BLaER1 (cell line): ENCODE data around the gene CYP27B1.

ENCODE experiments used
- H3K27ac ChIP-seq: shearing (Covaris generic); formaldehyde crosslinking; 2 replicates; pipeline ENCODE4 v1.8.1; 2022
- H3K27me3 ChIP-seq: shearing (Covaris generic); formaldehyde crosslinking; 2 replicates; pipeline ENCODE4 v1.8.1; 2022
- H3K36me3 ChIP-seq: shearing (Covaris generic); formaldehyde crosslinking; 2 replicates; pipeline ENCODE4 v1.8.1; 2022
- H3K4me1 ChIP-seq: shearing (Covaris generic); formaldehyde crosslinking; 2 replicates; pipeline ENCODE4 v1.8.1; 2022
- H3K4me2 ChIP-seq: shearing (Covaris generic); formaldehyde crosslinking; 2 replicates; pipeline ENCODE4 v1.8.1; 2022
- H3K4me3 ChIP-seq: shearing (Covaris generic); formaldehyde crosslinking; 2 replicates; pipeline ENCODE4 v1.8.1; 2022
- H3K9ac ChIP-seq: shearing (Covaris generic); formaldehyde crosslinking; 2 replicates; pipeline ENCODE4 v1.8.1; 2022
- H3K9me3 ChIP-seq: shearing (Covaris generic); formaldehyde crosslinking; 2 replicates; pipeline ENCODE4 v1.8.1; 2022
- H4K20me1 ChIP-seq: shearing (Covaris generic); formaldehyde crosslinking; 2 replicates; pipeline ENCODE4 v1.8.1; 2022
- Cebpa-rat ChIP-seq: shearing (Covaris generic); IDR thresholded peaks from 2 replicates; pipeline ENCODE4 v1.8.1; 2022

Gene CYP27B1

DNA sequence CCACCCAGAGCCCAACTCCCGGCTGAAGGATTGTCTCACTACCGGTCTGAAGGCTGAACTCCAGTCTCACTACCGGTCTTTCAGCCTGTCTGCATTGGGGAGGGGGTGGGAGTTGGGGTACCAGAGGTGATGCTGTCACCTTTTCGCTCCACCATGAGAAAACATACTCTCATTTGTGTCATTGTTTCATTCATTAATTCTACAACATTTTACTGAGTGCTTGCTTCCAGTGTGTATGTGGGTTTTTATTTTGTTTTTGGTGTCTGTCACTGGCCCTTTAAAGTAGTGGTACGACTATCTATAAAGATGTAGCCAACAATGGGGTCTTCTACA is 14.2 kb downstream of the CYP27B1 start:
- peaks cover 36% of the 10 kb centered on the region for H3K36me3 ChIP-seq
- peaks cover 51% of the 10 kb centered on the region for H3K4me1 ChIP-seq
- H3K27me3 ChIP-seq = peaks cover 50% of the 10 kb centered on the region
- peak overlapping the region; percentile 84 for H3K4me3 ChIP-seq
- H4K20me1 ChIP-seq = peaks cover 57% of the 10 kb centered on the region
- no peak overlapping the region for H3K27ac ChIP-seq
- TF ChIP-seq Cebpa-rat = no peak
- no peaks in the 10 kb centered on the region for H3K9me3 ChIP-seq
- peak overlapping the region; percentile 77 for H3K4me2 ChIP-seq
- H3K9ac ChIP-seq = no peak overlapping the region

DNA sequence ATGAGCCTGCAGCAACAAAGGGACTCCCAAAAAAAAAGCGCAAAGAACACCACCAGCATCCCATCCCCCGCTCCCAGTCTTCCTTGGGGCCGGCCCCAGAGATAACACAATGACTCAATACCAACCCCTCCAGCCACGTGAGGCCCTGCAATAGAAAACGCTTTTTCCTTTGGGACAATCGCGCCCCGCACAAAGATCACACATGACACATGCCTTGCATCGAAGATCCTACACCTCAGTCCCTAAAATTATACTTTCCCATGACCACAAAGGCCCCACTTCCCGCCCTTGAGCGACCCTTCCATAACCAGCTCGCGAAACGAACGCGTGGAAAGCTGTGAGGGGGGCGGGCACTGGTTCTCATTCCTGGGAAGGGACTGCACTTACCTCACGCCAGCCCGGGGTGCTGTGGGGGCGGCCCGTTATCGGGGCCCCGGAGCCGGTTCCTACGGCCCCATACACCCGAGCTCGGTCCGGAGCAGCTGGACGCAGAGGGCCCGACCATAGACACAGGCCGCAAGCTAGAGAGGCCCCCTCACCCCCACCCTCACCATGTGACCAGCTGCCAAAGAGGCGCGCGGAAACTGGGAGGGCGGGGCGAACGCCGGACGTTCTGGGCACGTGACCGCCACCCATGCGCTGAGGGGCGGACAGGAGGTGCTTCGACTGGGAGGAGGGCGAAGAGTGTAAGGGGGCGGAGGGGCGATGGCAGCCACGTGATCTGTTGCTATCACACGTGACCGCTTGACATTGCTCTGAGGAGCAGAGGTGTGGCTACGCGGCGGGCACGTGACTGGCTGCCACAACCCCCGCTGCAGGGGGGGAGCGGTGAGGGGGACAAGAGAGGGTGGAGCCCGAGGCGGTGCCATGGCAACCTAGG is 14.8 kb downstream of the CYP27B1 start, which contains the start of gene CDK4:
Gene CDK4 (minus strand): TSS at position 523 of the 880 bp plus-strand sequence. CDS start 593 bp downstream, outside the sequence.
- Histone ChIP-seq H3K9ac (peak within 1 kb of the TSS; percentile 94), H3K27ac (peak within 1 kb of the TSS; percentile 94), H3K4me2 (peak within 1 kb of the TSS; percentile 93), H4K20me1 (peaks cover 54% of the 10 kb centered on the region), H3K9me3 (no peaks in the 10 kb centered on the region), H3K36me3 (peaks cover 42% of the 10 kb centered on the region), H3K4me1 (peaks cover 51% of the 10 kb centered on the region), H3K27me3 (peaks cover 44% of the 10 kb centered on the region), H3K4me3 (peak within 1 kb of the TSS; percentile 84)
- no peak for TF ChIP-seq Cebpa-rat

DNA sequence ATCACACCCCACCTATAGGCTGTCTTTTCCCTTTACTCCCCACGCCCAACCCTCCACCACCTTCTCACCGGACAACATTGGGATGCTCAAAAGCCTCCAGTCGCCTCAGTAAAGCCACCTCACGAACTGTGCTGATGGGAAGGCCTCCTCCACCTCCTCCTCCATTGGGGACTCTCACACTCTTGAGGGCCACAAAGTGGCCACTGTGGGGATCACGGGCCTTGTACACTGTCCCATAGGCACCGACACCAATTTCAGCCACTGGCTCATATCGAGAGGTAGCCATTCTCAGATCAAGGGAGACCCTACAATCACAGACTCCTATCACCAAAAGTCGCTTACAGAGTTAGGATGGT is 15.5 kb downstream of the CYP27B1 start:
- H3K4me3 ChIP-seq = peak overlapping the region; percentile 84
- peaks cover 37% of the 10 kb centered on the region for H3K27me3 ChIP-seq
- no peak for TF ChIP-seq Cebpa-rat
- H3K4me1 ChIP-seq = peaks cover 45% of the 10 kb centered on the region
- H4K20me1 ChIP-seq = peaks cover 48% of the 10 kb centered on the region
- H3K9ac ChIP-seq = peak overlapping the region; percentile 94
- peak overlapping the region; percentile 94 for H3K27ac ChIP-seq
- peak overlapping the region; percentile 93 for H3K4me2 ChIP-seq
- peaks cover 48% of the 10 kb centered on the region for H3K36me3 ChIP-seq
- no peaks in the 10 kb centered on the region for H3K9me3 ChIP-seq

DNA sequence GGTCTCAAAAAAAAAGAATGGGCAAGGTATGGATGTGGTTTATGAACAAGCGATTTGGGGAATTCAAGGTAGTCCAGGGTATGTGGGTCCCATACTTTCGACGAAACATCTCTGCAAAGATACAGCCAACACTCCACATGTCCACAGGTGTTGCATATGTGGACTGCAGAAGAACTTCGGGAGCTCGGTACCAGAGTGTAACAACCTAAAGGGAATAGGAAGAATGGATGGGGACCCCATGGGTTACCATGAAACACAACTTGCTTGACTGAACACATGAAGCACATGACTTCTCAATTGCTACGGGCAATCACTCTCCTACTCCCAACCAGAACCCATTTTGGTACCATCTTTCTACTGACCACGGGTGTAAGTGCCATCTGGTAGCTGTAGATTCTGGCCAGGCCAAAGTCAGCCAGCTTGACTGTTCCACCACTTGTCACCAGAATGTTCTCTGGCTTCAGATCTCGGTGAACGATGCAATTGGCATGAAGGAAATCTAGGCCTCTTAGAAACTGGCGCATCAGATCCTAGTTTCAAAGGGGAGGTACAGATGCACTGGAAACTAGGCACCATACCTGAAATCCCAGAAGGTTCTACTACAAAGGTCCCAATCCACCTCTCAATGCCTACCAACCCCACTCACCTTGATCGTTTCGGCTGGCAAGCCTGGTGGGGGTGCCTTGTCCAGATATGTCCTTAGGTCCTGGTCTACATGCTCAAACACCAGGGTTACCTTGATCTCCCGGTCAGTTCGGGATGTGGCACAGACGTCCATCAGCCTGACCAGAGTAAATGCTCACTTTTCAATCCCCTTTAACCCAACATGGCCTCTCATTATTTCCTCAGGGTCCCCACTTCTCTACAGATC is 16.1 kb downstream of the CYP27B1 start:
- H3K4me2 ChIP-seq = peak overlapping the region; percentile 93
- no peak for TF ChIP-seq Cebpa-rat
- peaks cover 54% of the 10 kb centered on the region for H3K36me3 ChIP-seq
- no peaks in the 10 kb centered on the region for H3K9me3 ChIP-seq
- peak overlapping the region; percentile 84 for H3K4me3 ChIP-seq
- H3K27ac ChIP-seq = peak overlapping the region; percentile 94
- peaks cover 31% of the 10 kb centered on the region for H3K27me3 ChIP-seq
- peaks cover 47% of the 10 kb centered on the region for H4K20me1 ChIP-seq
- peak overlapping the region; percentile 94 for H3K9ac ChIP-seq
- H3K4me1 ChIP-seq = peaks cover 45% of the 10 kb centered on the region

DNA sequence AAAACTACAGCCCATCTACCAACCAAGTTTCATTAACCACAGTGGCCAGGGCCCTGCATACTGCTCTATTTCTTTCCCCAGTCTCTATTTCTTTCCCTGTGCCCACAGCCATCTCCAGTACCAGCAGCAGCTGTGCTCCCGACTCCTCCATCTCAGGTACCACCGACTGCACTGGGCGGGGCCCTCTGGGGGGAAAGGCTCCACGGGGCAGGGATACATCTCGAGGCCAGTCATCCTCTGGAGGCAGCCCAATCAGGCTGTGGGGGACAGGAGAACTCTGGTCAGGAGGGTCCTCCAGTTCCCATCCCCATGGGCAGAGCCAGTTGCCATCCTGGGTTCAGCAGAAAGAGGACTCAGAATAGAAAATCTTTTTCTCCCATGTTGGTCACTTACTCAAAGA is 17.8 kb downstream of the CYP27B1 start:
- H4K20me1 ChIP-seq = peaks cover 49% of the 10 kb centered on the region
- H3K4me2 ChIP-seq = no peak overlapping the region
- H3K9me3 ChIP-seq = no peaks in the 10 kb centered on the region
- TF ChIP-seq Cebpa-rat = no peak
- H3K27me3 ChIP-seq = peaks cover 14% of the 10 kb centered on the region
- H3K9ac ChIP-seq = no peak overlapping the region
- H3K4me3 ChIP-seq = no peak overlapping the region
- peaks cover 44% of the 10 kb centered on the region for H3K4me1 ChIP-seq
- H3K36me3 ChIP-seq = peaks cover 58% of the 10 kb centered on the region
- no peak overlapping the region for H3K27ac ChIP-seq

DNA sequence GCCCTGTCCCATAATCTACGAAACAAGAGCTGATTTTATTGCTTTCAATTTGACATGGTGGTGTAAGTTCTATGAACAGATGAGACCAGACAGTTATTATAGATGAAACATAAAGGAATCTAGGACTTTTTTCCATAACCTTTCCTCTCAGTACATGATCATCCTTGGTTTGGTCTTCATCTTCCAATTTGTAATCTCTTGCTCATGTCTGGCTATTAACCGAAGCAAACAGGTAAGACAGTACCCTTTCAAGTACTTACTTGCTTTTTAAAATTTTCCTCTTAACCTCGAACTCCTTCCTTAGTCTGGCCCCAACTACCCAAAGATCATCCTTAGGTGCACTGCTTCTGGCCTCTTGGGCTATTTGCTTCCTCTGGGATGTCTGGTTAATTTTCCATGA is 20.9 kb downstream of the CYP27B1 start:
- no peak for TF ChIP-seq Cebpa-rat
- Histone ChIP-seq H3K4me2 (peak overlapping the region; percentile 96), H3K27me3 (no peaks in the 10 kb centered on the region), H3K4me1 (peaks cover 49% of the 10 kb centered on the region), H3K4me3 (peak overlapping the region; percentile 93; the same call in 1 of the 2 replicates), H3K36me3 (peaks cover 56% of the 10 kb centered on the region), H4K20me1 (peaks cover 40% of the 10 kb centered on the region), H3K9me3 (no peaks in the 10 kb centered on the region), H3K27ac (no peak overlapping the region), H3K9ac (peak overlapping the region; percentile 93)

DNA sequence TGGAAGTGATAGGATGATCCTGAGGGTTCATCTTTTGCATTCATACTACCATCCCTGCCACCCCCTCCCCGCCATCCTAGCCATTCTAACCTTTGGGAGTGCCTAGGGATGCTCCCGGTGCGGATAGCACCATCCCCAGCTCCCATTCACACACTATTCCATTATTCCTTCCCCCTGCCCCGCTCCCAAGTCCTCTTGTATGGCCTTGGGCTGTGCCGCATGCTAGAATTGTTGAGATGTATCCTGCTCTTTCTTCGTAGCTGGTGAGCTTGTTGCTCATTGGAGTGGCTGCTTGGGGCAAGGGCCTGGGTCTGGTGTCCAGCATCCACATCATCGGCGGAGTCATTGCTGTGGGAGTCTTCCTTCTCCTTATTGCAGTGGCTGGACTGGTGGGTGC is 21.4 kb downstream of the CYP27B1 start:
- Histone ChIP-seq H3K4me1 (peaks cover 49% of the 10 kb centered on the region), H3K4me2 (peak overlapping the region; percentile 96), H3K36me3 (peaks cover 51% of the 10 kb centered on the region), H3K9me3 (no peaks in the 10 kb centered on the region), H3K9ac (peak overlapping the region; percentile 93), H3K27ac (peak overlapping the region; percentile 93), H4K20me1 (peaks cover 34% of the 10 kb centered on the region), H3K27me3 (no peaks in the 10 kb centered on the region), H3K4me3 (peak overlapping the region; percentile 93)
- no peak for TF ChIP-seq Cebpa-rat

DNA sequence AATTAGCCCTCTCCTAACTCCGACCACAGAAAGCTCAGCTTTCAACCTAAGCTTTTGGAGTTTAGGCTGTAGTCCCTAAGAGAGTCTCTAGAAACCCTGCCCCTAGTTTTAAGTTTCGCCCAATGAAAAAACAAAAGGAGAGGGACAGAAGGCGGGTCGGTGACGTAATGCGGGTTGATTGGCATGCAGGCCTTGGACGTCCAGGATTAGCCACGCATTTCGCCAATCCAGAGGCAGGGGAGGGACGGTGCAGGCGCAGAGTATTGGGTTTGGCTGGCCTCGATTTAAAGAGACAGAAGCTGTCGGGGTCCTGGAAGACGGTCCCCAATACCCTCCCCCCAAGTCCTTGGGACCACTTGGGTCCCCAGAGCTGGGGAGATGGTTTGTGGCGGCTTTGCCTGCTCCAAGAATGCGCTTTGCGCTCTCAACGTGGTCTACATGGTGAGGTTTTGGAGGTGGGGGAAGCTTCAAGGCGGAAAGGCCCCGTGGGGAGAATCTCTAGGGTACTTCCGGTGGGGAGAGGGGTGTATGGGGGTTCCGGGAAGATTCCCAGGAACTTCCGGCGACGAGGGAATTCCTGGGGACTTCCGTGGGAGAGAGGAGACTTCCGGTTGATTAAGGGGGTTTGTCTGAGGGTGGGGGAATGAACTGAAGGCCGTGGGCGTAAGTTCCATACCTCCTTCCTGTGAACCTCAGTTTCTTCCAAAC is 21.9 kb downstream of the CYP27B1 start, which contains the start of gene TSPAN31:
Gene TSPAN31 (plus strand): TSS at position 263 of the 708 bp plus-strand sequence. CDS start 116 bp downstream, at position 379.
- Histone ChIP-seq H4K20me1 (peaks cover 31% of the 10 kb centered on the region), H3K36me3 (peaks cover 45% of the 10 kb centered on the region), H3K27me3 (no peaks in the 10 kb centered on the region), H3K9me3 (no peaks in the 10 kb centered on the region), H3K4me1 (peaks cover 50% of the 10 kb centered on the region), H3K4me3 (peak within 1 kb of the TSS; percentile 93), H3K9ac (peak within 1 kb of the TSS; percentile 93), H3K27ac (peak within 1 kb of the TSS; percentile 93), H3K4me2 (peak within 1 kb of the TSS; percentile 96)
- TF ChIP-seq Cebpa-rat = peak; percentile 11; the same call in 1 of the 2 replicates

DNA sequence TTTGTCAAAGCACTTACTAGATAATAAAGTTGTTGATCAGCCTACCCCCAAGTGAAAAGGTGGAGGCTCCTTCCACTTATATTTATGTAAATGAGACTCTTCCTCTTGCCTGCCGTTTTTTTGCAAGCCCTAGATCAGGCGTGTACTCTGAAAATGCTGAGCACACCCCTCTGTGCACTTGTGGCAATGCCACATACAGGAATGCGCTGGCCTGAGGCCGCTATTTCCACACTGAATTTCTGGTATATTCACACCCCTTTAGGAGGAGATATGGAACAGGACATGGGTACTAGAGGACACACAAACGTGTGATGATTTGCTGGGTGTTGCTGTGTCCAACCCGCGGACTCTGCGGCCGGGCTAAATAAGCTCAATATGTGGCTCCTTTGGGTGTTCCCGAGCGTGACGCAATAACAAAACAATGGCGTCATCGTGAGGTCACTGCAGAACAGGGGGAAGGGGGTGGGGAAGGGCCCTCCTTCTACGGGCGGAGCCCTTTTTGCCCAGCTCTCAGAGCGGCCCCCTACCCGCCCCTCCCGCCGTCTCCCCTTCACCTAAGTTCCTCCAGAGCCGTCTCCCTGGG is 22.6 kb downstream of the CYP27B1 start:
- H3K27ac ChIP-seq = peak overlapping the region; percentile 93
- peak overlapping the region; percentile 93 for H3K9ac ChIP-seq
- peaks cover 43% of the 10 kb centered on the region for H3K36me3 ChIP-seq
- no peaks in the 10 kb centered on the region for H3K9me3 ChIP-seq
- H4K20me1 ChIP-seq = peaks cover 27% of the 10 kb centered on the region
- H3K4me2 ChIP-seq = peak overlapping the region; percentile 96
- peak overlapping the region; percentile 93 for H3K4me3 ChIP-seq
- peaks cover 57% of the 10 kb centered on the region for H3K4me1 ChIP-seq
- no peaks in the 10 kb centered on the region for H3K27me3 ChIP-seq
- TF ChIP-seq Cebpa-rat = peak; percentile 34; the same call in 1 of the 2 replicates
